Measurements from ENCODE around the gene TECTB. TPM values are rescaled to one million over a fixed set of nuclear protein-coding genes. Genes with fewer than 3 reads are reported as not detected.
"Not testable (repeated sequence)": the region's sequence is repeated elsewhere in the genome, so short reads cannot be mapped to it uniquely, and the experiment has no call there.

Gene TECTB
- total RNA-seq, 2 donors from 2014 or later: not detected

GRCh38 chr10:112244197-112244596, 39.0 kb upstream of the TECTB start:
- Histone ChIP-seq H3K27me3 (replicated peaks; ENCODE audit: insufficient read depth) (no peaks in the 10 kb centered on the region), H3K36me3 (no peaks in the 10 kb centered on the region), H3K4me1 (replicated peaks) (no peaks in the 10 kb centered on the region), H3K4me3 (no peak overlapping the region), H3K27ac (no peak overlapping the region), H3K9me3 (no peaks in the 10 kb centered on the region)
- DNase-seq (ENCODE audit: low spot score): no peak
- WGBS: 88% methylated on average over 2 of the region's 2 CpGs
- intact Hi-C loops (cut with DNase I): no loop called here
- TF ChIP-seq, protein P1, sequence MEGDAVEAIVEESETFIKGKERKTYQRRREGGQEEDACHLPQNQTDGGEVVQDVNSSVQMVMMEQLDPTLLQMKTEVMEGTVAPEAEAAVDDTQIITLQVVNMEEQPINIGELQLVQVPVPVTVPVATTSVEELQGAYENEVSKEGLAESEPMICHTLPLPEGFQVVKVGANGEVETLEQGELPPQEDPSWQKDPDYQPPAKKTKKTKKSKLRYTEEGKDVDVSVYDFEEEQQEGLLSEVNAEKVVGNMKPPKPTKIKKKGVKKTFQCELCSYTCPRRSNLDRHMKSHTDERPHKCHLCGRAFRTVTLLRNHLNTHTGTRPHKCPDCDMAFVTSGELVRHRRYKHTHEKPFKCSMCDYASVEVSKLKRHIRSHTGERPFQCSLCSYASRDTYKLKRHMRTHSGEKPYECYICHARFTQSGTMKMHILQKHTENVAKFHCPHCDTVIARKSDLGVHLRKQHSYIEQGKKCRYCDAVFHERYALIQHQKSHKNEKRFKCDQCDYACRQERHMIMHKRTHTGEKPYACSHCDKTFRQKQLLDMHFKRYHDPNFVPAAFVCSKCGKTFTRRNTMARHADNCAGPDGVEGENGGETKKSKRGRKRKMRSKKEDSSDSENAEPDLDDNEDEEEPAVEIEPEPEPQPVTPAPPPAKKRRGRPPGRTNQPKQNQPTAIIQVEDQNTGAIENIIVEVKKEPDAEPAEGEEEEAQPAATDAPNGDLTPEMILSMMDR (IDR thresholded peaks at IDR 0.05): no peak
- TF ChIP-seq POLR2A (IDR thresholded peaks at IDR 0.05) (no peak), POLR2AphosphoS5 (IDR thresholded peaks at IDR 0.05) (no peak)

DNA sequence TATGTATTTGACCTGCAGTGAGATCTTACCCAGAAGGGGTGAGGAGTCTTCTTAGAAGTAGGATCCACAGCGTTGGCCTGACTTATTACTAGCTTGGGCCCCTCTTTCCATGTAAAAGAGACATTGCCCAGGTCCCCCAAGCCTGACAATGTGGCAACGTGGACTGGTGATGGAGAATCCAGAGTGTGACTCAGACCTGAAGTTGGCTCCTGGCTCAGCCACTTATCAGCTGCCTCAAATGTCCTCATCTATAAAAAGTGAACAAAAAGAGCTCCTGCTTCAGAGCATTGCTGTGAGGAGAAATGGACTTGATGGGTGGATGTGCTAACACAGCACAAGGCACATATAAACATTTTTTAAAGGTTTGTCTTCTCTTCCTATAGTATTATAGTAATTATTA, 35.4 kb upstream of the TECTB start:
- intact Hi-C loops (cut with DNase I): no loop called here

DNA sequence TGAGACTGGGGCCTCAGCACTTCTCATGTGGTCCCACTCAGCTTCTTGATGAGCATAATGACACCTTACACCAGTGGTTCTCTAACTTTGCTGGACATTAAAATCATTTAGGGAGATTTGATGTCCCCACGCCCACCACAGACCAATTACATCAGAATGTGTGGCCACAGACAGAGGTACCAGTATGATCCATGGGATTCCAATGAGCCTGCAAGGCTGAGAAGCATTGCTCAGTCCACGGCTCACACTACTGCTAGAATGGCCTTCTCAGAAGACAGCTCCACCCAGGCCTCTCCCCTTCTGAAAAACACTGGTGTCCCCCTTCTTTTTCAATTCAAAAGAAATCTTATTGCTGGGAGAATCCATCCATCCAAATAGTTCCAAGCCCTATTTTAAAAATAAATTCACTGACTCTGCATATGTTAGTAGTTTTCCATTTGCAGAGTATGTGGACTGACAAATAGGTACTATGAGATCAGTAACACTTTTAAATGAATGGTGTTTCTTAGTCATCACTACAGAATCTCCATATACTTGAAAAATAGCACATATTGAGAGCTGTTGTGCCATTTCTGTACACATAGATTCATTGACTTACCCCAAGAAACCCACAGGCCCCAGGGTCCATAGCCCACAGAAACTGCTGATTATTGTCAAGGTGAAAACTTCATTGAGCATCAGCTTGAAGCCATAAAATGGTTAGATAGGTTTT, 34.5 kb upstream of the TECTB start:
- intact Hi-C loops (cut with DNase I): no loop called here
- TF ChIP-seq POLR2A (IDR thresholded peaks at IDR 0.05): no peak

More for the DNA sequence above, 35.4 kb upstream of the TECTB start:
- Histone ChIP-seq H3K36me3 (no peaks in the 10 kb centered on the region), H3K9me3 (no peaks in the 10 kb centered on the region), H3K27ac (no peak overlapping the region), H3K4me1 (replicated peaks) (no peaks in the 10 kb centered on the region), H3K27me3 (replicated peaks; ENCODE audit: insufficient read depth) (no peaks in the 10 kb centered on the region), H3K4me3 (no peak overlapping the region)
- WGBS: 77% methylated on average over 2 of the region's 2 CpGs
- TF ChIP-seq POLR2AphosphoS5 (IDR thresholded peaks at IDR 0.05): no peak
- no peak for DNase-seq (ENCODE audit: low spot score)

GRCh38 chr10:112249722-112250121, 33.5 kb upstream of the TECTB start:
- intact Hi-C loops (cut with DNase I): no loop called here
- no peak for DNase-seq (ENCODE audit: low spot score)
- no peaks in the 10 kb centered on the region for H3K36me3 ChIP-seq
- TF ChIP-seq, protein P1 (IDR thresholded peaks at IDR 0.05): no peak
- no peak for TF ChIP-seq POLR2AphosphoS5 (IDR thresholded peaks at IDR 0.05)
- no peak for TF ChIP-seq POLR2A (IDR thresholded peaks at IDR 0.05)
- no peak overlapping the region for H3K27ac ChIP-seq
- no peaks in the 10 kb centered on the region for H3K27me3 ChIP-seq (replicated peaks; ENCODE audit: insufficient read depth)
- H3K9me3 ChIP-seq: no peaks in the 10 kb centered on the region
- 92% methylated on average over 2 of the region's 2 CpGs for WGBS
- no peaks in the 10 kb centered on the region for H3K4me1 ChIP-seq (replicated peaks)
- no peak overlapping the region for H3K4me3 ChIP-seq

More for the DNA sequence above, 34.5 kb upstream of the TECTB start:
- H3K36me3 ChIP-seq: no peaks in the 10 kb centered on the region
- DNase-seq (ENCODE audit: low spot score): no peak
- H3K27ac ChIP-seq: no peak overlapping the region
- H3K27me3 ChIP-seq (replicated peaks; ENCODE audit: insufficient read depth): no peaks in the 10 kb centered on the region
- no peaks in the 10 kb centered on the region for H3K9me3 ChIP-seq
- WGBS: 80% methylated on average over 2 of the region's 2 CpGs
- H3K4me3 ChIP-seq: no peak overlapping the region
- H3K4me1 ChIP-seq (replicated peaks): no peaks in the 10 kb centered on the region

GRCh38 chr10:112250555-112250954, 32.6 kb upstream of the TECTB start:
- Histone ChIP-seq H3K27me3 (replicated peaks; ENCODE audit: insufficient read depth) (no peaks in the 10 kb centered on the region), H3K27ac (no peak overlapping the region), H3K9me3 (no peaks in the 10 kb centered on the region), H3K4me1 (replicated peaks) (no peaks in the 10 kb centered on the region), H3K4me3 (no peak overlapping the region), H3K36me3 (no peaks in the 10 kb centered on the region)
- WGBS: 75% methylated on average over 2 of the region's 2 CpGs
- TF ChIP-seq POLR2A (IDR thresholded peaks at IDR 0.05): no peak
- no peak for TF ChIP-seq POLR2AphosphoS5 (IDR thresholded peaks at IDR 0.05)
- TF ChIP-seq, protein P1 (IDR thresholded peaks at IDR 0.05): no peak
- no peak for DNase-seq (ENCODE audit: low spot score)
- intact Hi-C loops (cut with DNase I): no loop called here

DNA sequence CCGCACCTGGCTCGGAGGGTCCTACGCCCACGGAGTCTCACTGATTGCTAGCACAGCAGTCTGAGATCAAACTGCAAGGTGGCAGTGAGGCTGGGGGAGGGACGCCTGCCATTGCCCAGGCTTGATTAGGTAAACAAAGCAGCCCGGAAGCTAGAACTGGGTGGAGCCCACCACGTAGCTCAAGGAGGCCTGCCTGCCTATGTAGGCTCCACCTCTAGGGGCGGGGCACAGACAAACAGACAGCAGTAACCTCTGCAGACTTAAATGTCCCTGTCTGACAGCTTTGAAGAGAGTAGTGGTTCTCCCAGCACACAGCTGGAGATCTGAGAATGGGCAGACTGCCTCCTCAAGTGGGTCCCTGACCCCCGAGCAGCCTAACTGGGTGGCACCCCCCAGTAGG, 32.0 kb upstream of the TECTB start:
- H3K4me1 ChIP-seq (replicated peaks); H3K27me3 ChIP-seq (replicated peaks; ENCODE audit: insufficient read depth); H3K27ac ChIP-seq; H3K9me3 ChIP-seq; H3K4me3 ChIP-seq; intact Hi-C loops (cut with DNase I); H3K36me3 ChIP-seq; DNase-seq (ENCODE audit: low spot score): not testable (repeated sequence)
- 80% methylated on average over 9 of the region's 9 CpGs for WGBS
